ENCODE measurements around the gene SAP30BP.

DNA sequence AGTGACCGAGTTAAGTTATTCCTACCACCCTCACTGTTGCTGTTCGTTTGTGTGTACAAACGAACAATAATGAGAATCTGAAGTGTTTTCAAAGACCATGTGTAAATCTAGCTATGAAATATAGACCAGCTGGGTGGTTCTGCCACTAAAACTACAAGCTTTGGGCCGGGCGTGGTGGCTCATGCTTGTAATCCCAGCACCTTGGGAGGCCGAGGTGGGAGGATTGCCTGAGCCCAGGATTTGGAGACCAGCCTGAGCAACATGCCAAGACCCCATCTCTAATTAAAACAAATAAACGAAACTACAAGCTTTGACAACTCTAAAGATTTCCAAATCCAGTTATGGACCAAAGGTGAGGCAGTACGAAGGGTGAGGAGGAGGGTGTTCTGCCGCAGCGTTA lies 1.2 kb upstream of the SAP30BP start:
- TF ChIP-seq, protein P1, sequence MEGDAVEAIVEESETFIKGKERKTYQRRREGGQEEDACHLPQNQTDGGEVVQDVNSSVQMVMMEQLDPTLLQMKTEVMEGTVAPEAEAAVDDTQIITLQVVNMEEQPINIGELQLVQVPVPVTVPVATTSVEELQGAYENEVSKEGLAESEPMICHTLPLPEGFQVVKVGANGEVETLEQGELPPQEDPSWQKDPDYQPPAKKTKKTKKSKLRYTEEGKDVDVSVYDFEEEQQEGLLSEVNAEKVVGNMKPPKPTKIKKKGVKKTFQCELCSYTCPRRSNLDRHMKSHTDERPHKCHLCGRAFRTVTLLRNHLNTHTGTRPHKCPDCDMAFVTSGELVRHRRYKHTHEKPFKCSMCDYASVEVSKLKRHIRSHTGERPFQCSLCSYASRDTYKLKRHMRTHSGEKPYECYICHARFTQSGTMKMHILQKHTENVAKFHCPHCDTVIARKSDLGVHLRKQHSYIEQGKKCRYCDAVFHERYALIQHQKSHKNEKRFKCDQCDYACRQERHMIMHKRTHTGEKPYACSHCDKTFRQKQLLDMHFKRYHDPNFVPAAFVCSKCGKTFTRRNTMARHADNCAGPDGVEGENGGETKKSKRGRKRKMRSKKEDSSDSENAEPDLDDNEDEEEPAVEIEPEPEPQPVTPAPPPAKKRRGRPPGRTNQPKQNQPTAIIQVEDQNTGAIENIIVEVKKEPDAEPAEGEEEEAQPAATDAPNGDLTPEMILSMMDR (IDR thresholded peaks at IDR 0.05; ENCODE audit: borderline replicate concordance, extremely low read depth, low read length, poor library complexity, severe bottlenecking): no peak
- no peak for TF ChIP-seq EZH2 (IDR thresholded peaks at IDR 0.05; ENCODE audit: borderline replicate concordance, low read depth, low read length, severe bottlenecking)
